Measurements from ENCODE around the gene DNM2. TPM values are rescaled to one million over a fixed set of nuclear protein-coding genes. Genes with fewer than 3 reads are reported as not detected.

DNM2 gene
- total RNA-seq, 1 donor from 2014 or later = 74.6 TPM

GRCh38 chr19:10690341-10690781, 27.5 kb upstream of the DNM2 start:
- DNase-seq (ENCODE audit: low read depth in 2 of 2) = no peak

GRCh38 chr19:10691178-10691881, 26.5 kb upstream of the DNM2 start:
- no peak for DNase-seq (ENCODE audit: low read depth in 2 of 2)

DNA sequence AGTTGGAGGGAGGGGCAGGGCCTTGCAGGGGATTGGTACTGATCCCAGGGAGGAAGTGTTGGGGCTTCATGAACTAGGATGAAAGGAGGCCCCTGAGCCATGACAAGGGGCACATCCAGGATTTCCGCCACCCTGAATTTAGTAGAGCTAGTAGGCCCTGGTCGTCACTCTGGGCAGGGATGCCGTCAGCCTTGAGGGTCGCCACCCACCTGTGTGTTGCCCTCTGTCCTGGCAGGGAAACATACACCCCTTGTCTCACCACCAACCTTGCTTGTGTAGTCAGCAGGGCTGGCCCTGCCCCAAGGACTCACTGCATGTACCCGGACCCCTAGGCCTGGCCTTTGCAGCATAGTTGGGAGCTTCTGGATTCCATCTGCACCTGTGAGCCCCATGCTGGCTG, 26.0 kb upstream of the DNM2 start:
- DNase-seq (ENCODE audit: low read depth in 2 of 2) = no peak

- DNase-seq (ENCODE audit: low read depth in 2 of 2) = no peak
These were observed 25.1 kb upstream of the DNM2 start for GRCh38 chr19:10692673-10693264.

DNA sequence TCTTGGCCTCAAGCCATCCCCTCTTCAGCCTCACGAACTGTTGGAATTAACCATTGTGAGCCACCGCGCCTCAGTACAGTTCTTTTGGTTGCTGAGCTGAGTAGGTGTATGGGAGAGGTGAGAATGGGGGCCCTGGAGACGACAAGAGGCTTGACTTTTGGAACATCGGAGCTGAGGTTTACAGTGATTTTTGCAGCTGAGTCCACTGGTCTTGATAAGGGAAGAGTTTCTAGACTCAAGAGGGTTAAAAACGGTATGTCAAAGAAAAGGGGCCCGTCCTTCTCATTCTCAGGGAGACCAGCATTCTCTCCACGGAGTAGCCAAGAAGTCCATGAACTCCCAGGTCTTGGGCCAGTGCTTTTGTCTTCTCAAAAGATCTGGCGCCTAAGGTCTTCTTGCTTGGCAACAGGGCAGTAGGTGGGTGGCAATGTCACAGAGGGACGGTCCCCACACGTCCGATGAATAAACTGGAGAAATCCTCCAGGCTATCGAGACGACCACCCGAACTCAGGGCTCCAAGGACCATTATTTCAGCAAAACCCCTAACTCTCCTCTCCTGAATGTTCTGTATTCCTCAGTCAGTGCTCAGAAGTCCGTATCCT, 23.1 kb upstream of the DNM2 start:
- no peak for DNase-seq (ENCODE audit: low read depth in 2 of 2)

DNA sequence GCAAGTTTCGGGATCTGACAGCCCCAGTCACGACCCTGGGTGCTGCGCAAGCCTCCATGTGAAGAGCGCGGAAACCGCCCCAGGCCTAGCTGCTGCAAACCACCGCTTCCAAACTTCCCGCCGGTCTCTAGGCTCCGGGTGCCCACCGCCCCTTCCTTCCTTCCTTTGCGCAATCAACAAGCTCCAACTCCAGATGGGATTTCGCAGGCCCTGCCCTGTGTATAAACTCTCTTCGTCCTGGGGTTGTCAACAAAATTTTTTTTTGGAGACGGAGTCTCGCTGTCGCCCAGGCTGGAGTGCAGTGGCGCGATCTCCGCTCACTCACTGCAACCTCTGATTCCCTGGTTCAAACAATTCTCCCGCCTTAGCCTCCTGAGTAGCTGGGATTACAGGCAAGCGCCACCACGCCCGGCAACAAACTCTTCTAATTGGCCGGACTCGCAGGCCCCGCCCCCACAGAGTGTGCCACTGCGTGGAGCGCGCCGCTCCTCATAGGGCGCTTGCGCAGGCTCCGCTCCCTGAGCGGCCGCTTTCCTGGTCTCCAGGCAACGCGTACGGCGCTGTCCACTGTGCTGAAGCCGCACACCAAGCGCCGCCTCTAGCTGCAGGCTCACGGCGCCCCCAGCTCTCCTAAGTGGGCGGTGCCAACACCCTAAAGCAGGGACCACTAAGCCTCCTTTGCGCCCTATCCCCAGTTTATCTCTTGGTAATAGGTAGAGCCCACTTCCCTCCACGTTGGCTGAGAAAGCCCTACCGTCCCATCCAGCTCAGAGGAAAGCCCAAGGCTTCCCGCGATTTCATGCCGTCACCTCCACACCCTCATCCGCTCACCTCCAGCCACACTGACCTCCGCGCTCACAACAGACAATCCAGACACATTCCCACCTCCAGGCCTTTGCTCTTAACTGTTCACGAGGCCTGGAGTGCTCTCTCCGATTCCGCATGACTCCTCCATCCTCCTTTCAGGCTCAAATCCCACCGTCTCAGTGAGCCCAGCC, 22.2 kb upstream of the DNM2 start:
- peak; percentile 97 to 98 for DNase-seq (ENCODE audit: low read depth in 2 of 2)

DNA sequence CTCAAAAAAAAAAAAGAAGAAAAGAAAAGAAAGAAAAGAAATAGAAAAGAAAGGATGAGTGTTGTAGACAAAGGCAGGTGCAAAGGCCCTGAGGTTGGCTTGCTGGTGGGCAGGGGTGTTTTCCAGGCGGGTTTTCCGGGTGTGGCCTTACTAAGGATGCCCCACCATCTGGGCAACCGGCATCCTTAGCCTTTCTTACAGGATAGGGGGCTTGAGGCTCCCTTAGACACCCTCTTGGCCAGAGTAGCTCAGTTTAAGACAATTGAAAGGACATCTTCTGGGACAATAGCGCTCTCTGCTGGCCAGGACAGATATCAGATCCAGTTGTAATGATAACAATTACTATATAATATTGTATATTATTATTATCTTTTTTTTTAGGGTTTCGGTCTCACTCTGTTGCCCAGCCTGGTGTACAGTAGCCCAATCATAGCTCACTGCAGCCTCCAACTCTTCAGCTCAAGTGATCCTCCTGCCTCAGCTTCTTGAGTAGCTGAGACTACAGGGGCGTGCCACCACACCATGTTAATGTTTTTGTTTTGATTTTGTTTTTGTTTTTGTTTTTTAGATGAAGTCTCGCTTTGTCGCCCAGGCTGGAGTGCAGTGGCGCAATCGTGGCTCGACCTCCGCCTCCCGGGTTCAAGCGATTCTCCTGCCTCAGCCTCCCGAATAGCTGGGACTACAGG, 18.1 kb upstream of the DNM2 start:
- DNase-seq (ENCODE audit: low read depth in 2 of 2) = peak; percentile 71

DNA sequence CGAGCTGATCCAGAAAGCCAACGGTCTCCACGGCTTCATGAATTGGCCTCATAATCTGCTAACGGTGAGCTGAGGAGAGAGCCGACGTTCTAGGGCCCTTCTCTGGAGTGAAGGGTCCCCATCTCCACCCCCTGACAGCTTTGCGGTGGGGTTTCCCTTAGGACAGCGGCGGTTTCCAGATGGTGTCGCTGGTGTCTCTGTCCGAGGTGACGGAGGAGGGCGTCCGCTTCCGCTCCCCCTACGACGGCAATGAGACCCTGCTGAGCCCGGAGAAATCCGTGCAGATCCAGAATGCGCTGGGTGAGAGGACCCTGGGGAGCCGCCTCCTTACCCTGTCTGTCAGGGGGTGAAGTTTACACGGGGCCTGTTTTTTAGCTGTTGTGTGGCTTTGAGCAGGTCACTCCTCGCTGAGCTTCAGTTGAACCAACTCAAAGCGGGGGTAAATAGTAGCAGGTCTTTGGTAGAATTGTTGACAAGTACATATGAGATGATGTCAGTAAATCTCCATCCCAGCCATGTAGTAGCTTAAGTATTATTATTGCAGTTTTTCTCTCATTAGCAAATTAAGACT, 15.8 kb upstream of the DNM2 start:
- DNase-seq (ENCODE audit: low read depth in 2 of 2) = peak in 1 of 2 donors; percentile 20

DNA sequence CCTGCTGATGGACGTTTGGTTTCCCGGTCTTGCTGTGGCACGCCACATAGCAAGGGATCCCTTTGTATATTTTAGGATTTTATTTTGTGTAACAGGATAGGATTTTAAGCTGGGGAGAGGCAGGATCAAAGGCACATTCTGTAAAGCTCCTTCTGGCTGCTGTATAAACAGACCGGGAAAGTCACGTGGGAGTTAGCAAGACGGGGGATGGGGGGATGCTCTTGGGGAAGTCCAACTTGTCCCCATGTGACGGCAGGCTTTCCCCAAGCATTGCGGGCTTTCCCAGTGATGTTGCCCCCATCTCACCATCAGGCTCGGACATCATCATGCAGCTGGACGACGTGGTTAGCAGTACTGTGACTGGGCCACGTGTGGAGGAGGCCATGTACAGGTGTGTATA, 10.9 kb upstream of the DNM2 start:
- no peak for DNase-seq (ENCODE audit: low read depth in 2 of 2)

- DNase-seq (ENCODE audit: low read depth in 2 of 2) = no peak
These were observed 10.4 kb upstream of the DNM2 start for GRCh38 chr19:10707440-10707839.

- no peak for DNase-seq (ENCODE audit: low read depth in 2 of 2)
These were observed 9.6 kb upstream of the DNM2 start for GRCh38 chr19:10708291-10708690.

DNA sequence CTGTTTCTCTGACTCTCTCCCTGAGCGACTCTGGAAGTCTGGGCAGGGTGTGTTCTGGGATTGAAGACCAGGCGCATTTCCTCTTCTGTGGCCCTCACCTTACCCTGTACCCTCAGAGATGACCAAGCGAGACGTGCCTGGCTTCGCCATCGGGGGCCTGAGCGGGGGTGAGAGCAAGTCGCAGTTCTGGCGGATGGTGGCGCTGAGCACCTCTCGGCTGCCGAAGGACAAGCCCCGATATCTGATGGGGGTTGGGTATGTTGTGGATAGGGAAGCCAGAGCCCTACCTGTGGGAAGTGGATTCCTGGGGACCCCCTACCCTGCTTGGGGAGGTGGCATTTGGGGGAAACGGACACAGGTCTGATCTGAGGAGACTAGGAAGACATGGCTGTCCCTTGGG, 5.8 kb upstream of the DNM2 start:
- DNase-seq (ENCODE audit: low read depth in 2 of 2) = no peak

DNA sequence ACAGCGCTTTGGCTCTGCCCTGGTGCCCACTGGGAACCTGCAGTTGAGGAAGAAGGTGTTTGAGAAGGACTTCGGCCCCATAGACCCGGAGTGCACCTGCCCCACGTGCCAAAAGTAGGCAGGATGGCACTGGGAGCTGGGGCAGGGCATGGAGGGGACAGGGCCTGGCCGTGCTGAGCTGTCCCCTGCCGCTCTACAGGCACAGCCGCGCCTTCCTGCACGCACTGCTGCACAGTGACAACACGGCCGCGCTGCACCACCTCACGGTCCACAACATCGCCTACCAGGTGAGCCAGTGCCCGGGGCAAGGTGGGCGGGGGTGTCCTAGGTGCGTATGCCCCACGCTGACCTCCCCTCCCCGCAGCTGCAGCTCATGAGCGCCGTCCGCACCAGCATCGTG, 5.1 kb upstream of the DNM2 start:
- no peak for DNase-seq (ENCODE audit: low read depth in 2 of 2)

GRCh38 chr19:10713317-10713716, 4.6 kb upstream of the DNM2 start:
- no peak for DNase-seq (ENCODE audit: low read depth in 2 of 2)

DNA sequence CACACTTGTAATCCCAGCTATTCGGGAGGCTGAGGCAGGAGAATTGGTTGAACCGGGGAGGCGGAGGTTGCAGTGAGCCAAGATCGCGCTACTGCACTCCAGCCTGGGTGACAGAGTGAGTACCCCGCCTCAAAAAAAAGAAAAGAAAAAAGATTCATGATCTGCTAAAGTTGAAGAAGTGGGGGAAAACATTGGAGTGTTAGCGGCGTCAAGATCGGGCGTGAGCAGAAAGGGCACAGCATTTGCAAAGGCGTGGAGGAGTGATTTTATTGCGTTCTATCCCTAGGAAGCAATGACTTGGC, 874 bp upstream of the DNM2 start:
- DNase-seq (ENCODE audit: low read depth in 2 of 2) = no peak

DNA sequence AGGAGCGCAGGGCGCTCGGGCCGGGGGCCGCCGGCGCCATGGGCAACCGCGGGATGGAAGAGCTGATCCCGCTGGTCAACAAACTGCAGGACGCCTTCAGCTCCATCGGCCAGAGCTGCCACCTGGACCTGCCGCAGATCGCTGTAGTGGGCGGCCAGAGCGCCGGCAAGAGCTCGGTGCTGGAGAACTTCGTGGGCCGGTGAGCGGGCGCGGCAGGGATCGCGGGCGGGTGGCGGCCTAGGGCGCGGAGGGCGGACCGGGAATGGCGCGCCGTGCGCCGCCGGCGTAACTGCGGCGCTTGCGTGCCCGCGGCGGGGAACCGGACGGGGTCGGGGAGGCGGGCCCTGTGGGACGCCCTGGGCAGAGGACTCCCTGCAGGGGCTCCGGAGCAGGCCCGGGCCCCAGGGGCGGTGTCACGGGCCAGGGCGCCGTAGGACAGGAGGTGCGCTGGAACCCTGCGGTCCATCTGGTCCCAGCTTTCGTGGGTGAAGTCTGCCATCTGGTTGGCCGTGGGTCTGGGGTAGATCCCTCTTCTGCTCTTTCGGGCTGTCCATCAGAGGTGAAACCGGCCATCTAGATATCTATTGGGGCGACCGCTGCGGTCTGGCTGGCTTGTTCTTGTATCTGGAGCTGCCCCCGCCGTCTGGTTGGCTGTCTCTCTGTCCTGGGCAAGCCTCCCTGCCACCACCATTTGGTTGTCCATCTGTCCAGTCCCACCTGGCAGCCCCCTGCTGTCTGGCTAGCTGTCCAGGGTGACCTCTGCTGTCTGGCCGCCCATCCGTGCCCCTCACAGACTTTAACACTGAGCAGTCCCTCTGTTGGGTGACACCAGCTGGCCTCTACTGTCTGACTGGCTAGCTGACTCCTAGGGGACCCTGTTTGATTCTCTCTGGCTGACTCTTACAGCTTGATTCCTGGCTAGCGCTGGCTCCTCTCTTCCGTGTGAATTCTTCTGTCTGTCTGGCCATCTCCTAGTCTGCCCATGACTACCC, 622 bp downstream of the DNM2 start:
- peak; percentile 53 to 61 for DNase-seq (ENCODE audit: low read depth in 2 of 2)

- peak in 1 of 2 donors; percentile 26 for DNase-seq (ENCODE audit: low read depth in 2 of 2)
These were observed 1.6 kb downstream of the DNM2 start for GRCh38 chr19:10719466-10719961.

DNA sequence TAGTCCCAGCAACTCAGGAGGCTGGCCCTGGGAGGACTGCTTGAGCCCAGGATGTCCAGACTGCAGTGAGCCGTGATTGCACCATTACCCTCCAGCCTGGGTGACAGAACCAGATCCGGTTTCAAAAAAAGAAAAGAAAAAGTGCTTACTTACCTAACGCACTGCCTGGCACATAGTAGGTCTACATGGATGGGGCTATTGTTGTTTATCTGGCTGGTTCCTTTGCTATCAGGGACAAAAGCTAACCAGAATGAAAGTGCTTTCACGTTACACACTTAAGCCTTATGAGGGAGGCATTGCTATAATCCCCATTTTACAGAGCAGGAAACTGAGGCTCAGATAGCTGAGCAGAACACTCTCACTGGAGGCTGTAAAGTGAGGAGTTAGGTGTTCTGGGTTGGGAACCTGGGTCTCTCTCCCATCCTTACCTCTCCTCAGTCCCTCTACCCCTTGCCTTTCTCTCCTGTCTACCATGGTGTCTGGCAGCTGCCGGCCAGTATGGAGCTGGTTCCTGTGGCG, 2.8 kb downstream of the DNM2 start:
- no peak for DNase-seq (ENCODE audit: low read depth in 2 of 2)

DNA sequence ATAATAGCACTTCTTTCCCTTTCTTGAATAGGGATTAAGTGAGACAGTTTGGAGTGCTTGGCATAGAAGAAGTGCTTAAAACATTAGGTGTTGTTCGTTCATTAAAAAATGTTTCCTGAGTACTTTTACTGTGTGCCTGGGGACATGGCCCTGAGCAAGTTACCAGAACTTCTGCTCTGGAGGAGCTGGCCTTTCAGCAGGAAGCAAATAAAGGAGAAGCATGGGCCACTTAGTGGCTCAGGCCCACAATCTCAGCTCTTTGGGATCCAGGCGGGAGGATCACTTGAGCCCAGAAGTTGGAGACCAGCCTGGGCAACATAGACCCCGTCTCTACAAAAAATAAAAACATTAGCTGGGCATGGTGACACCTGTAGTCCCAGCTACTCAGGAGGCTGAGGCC, 5.7 kb downstream of the DNM2 start:
- DNase-seq (ENCODE audit: low read depth in 2 of 2) = no peak
